WI38 (cell line): ENCODE results near the gene NFATC2.

ENCODE experiments used
- H3K4me3 ChIP-seq: 2 replicates; pipeline ENCODE4 v1.5.1; 2011; ENCODE audit warnings: low read depth, mild to moderate bottlenecking, control low read depth, low read length
- TF ChIP-seq, protein P1 (sequence below): IDR thresholded peaks from 2 replicates; pipeline ENCODE4 v1.5.1; 2012; ENCODE audit warnings: low read depth, mild to moderate bottlenecking, control low read depth, low read length

The NFATC2 gene

GRCh38 chr20:51361258-51361657 lies 181.3 kb downstream of the NFATC2 start:
- H3K4me3 ChIP-seq, result no peak overlapping the region
- TF ChIP-seq, protein P1, sequence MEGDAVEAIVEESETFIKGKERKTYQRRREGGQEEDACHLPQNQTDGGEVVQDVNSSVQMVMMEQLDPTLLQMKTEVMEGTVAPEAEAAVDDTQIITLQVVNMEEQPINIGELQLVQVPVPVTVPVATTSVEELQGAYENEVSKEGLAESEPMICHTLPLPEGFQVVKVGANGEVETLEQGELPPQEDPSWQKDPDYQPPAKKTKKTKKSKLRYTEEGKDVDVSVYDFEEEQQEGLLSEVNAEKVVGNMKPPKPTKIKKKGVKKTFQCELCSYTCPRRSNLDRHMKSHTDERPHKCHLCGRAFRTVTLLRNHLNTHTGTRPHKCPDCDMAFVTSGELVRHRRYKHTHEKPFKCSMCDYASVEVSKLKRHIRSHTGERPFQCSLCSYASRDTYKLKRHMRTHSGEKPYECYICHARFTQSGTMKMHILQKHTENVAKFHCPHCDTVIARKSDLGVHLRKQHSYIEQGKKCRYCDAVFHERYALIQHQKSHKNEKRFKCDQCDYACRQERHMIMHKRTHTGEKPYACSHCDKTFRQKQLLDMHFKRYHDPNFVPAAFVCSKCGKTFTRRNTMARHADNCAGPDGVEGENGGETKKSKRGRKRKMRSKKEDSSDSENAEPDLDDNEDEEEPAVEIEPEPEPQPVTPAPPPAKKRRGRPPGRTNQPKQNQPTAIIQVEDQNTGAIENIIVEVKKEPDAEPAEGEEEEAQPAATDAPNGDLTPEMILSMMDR, result no peak

GRCh38 chr20:51360451-51361201 lies 181.9 kb downstream of the NFATC2 start:
- H3K4me3 ChIP-seq, result no peak overlapping the region
- TF ChIP-seq, protein P1, result no peak

GRCh38 chr20:51359947-51360346 lies 182.6 kb downstream of the NFATC2 start:
- H3K4me3 ChIP-seq, result no peak overlapping the region
- TF ChIP-seq, protein P1, result no peak

DNA sequence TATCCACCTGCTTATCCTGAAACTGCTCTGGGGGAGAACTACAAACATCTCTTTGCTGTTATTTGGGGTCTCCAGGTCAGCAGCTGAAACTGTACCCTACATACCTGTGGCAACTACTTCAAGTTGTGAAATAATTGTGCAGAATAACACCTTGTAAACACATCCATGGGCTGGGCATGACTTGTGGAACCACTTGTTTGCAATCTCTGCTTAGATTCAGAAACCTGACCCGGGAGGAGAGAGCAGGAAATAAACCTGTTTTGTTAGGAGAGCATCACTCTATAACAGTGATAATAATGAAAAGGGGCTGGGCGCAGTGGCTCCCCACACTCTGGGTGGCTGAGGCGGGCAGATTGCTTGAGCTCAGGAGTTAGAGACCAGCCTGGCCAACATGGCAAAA lies 183.1 kb downstream of the NFATC2 start:
- H3K4me3 ChIP-seq, result no peak overlapping the region
- TF ChIP-seq, protein P1, result no peak

- TF ChIP-seq, protein P1, result no peak
- no peak overlapping the region for H3K4me3 ChIP-seq
These were observed 184.3 kb downstream of the NFATC2 start for GRCh38 chr20:51358032-51358724.

- H3K4me3 ChIP-seq, result no peak overlapping the region
- TF ChIP-seq, protein P1, result no peak
These were observed 185.0 kb downstream of the NFATC2 start for GRCh38 chr20:51357543-51357942.

DNA sequence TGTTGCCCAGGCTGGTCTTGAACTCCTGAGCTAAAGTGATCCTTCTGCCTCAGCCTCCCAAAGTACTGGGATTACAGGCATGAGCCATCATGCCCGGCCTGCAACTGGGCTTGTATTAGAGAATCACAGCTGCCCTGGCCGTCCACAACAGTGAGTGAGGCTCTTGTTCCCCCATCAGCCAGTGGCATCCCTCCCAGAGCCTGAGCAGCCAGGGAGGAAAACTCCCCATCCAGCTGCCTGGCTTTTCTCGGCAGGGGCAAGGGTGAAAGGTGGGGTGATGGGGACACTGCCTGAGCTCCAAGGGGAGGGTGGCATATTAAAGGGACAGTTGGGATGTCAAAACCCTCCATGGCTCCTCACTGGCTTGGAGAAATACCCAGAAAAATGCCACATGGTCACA lies 185.6 kb downstream of the NFATC2 start:
- H3K4me3 ChIP-seq, result no peak overlapping the region
- TF ChIP-seq, protein P1, result no peak
